Mucosa of stomach (tissue), 1 donor: ENCODE results near the gene TMEM132E.

Experiments
- H3K27me3 ChIP-seq: one replicate; pipeline ENCODE4 v1.7.0; 2013; ENCODE audit warnings: mild to moderate bottlenecking, low read length; ENCODE audit not compliant: control insufficient read depth, insufficient read depth
- H3K36me3 ChIP-seq: one replicate; pipeline ENCODE4 v1.7.0; 2013; ENCODE audit warnings: low read length; ENCODE audit not compliant: control insufficient read depth, insufficient read depth
- H3K4me1 ChIP-seq: one replicate; pipeline ENCODE4 v1.7.0; 2013; ENCODE audit warnings: mild to moderate bottlenecking, low read length; ENCODE audit not compliant: control insufficient read depth, insufficient read depth
- H3K4me3 ChIP-seq: one replicate; pipeline ENCODE4 v1.7.0; 2013; ENCODE audit warnings: low read length
- H3K9ac ChIP-seq: one replicate; pipeline ENCODE4 v1.7.0; 2013; ENCODE audit warnings: mild to moderate bottlenecking, low read length, moderate library complexity
- H3K9me3 ChIP-seq: one replicate; pipeline ENCODE4 v1.7.0; 2013; ENCODE audit warnings: mild to moderate bottlenecking, low read length, moderate library complexity; ENCODE audit not compliant: control insufficient read depth
- donor health status: Pancreatic carcinoma.

The TMEM132E gene

GRCh38 chr17:34588266-34588665 is 8.9 kb downstream of the TMEM132E start:
- H3K9me3 ChIP-seq, result no peaks in the 10 kb centered on the region
- peaks cover 33% of the 10 kb centered on the region for H3K27me3 ChIP-seq
- H3K9ac ChIP-seq, result no peak overlapping the region
- H3K36me3 ChIP-seq, result no peaks in the 10 kb centered on the region
- H3K4me1 ChIP-seq, result no peaks in the 10 kb centered on the region
- H3K4me3 ChIP-seq, result no peak overlapping the region

- no peaks in the 10 kb centered on the region for H3K9me3 ChIP-seq
- H3K4me3 ChIP-seq, result no peak overlapping the region
- no peaks in the 10 kb centered on the region for H3K4me1 ChIP-seq
- H3K9ac ChIP-seq, result no peak overlapping the region
- H3K36me3 ChIP-seq, result no peaks in the 10 kb centered on the region
- H3K27me3 ChIP-seq, result peaks cover 23% of the 10 kb centered on the region
Measured at GRCh38 chr17:34589120-34589965, 10.0 kb downstream of the TMEM132E start.

- H3K4me1 ChIP-seq, result no peaks in the 10 kb centered on the region
- H3K9ac ChIP-seq, result no peak overlapping the region
- H3K36me3 ChIP-seq, result no peaks in the 10 kb centered on the region
- no peak overlapping the region for H3K4me3 ChIP-seq
- H3K9me3 ChIP-seq, result no peaks in the 10 kb centered on the region
- H3K27me3 ChIP-seq, result peaks cover 5% of the 10 kb centered on the region
Measured at GRCh38 chr17:34592002-34592401, 12.6 kb downstream of the TMEM132E start.

GRCh38 chr17:34596920-34597319 is 17.5 kb downstream of the TMEM132E start:
- Histone ChIP-seq H3K4me1 (no peaks in the 10 kb centered on the region), H3K36me3 (no peaks in the 10 kb centered on the region), H3K9ac (no peak overlapping the region), H3K9me3 (no peaks in the 10 kb centered on the region), H3K4me3 (no peak overlapping the region), H3K27me3 (peaks cover 4% of the 10 kb centered on the region)

- H3K4me3 ChIP-seq, result no peak overlapping the region
- H3K9ac ChIP-seq, result no peak overlapping the region
- H3K27me3 ChIP-seq, result peaks cover 4% of the 10 kb centered on the region
- no peaks in the 10 kb centered on the region for H3K36me3 ChIP-seq
- H3K4me1 ChIP-seq, result no peaks in the 10 kb centered on the region
- no peaks in the 10 kb centered on the region for H3K9me3 ChIP-seq
Measured at GRCh38 chr17:34598161-34598776, 18.9 kb downstream of the TMEM132E start.

- H3K9ac ChIP-seq, result no peak overlapping the region
- H3K27me3 ChIP-seq, result peaks cover 7% of the 10 kb centered on the region
- H3K4me3 ChIP-seq, result no peak overlapping the region
- no peaks in the 10 kb centered on the region for H3K4me1 ChIP-seq
- H3K36me3 ChIP-seq, result no peaks in the 10 kb centered on the region
- H3K9me3 ChIP-seq, result no peaks in the 10 kb centered on the region
Measured at GRCh38 chr17:34601416-34601815, 22.0 kb downstream of the TMEM132E start.

GRCh38 chr17:34603974-34604373 is 24.6 kb downstream of the TMEM132E start:
- H3K27me3 ChIP-seq, result peaks cover 7% of the 10 kb centered on the region
- no peaks in the 10 kb centered on the region for H3K4me1 ChIP-seq
- no peak overlapping the region for H3K4me3 ChIP-seq
- H3K9me3 ChIP-seq, result no peaks in the 10 kb centered on the region
- no peak overlapping the region for H3K9ac ChIP-seq
- H3K36me3 ChIP-seq, result no peaks in the 10 kb centered on the region

GRCh38 chr17:34606763-34607162 is 27.4 kb downstream of the TMEM132E start:
- H3K36me3 ChIP-seq, result no peaks in the 10 kb centered on the region
- H3K4me3 ChIP-seq, result no peak overlapping the region
- H3K27me3 ChIP-seq, result peaks cover 22% of the 10 kb centered on the region
- H3K4me1 ChIP-seq, result no peaks in the 10 kb centered on the region
- no peak overlapping the region for H3K9ac ChIP-seq
- H3K9me3 ChIP-seq, result no peaks in the 10 kb centered on the region

- peaks cover 28% of the 10 kb centered on the region for H3K27me3 ChIP-seq
- no peak overlapping the region for H3K4me3 ChIP-seq
- H3K9me3 ChIP-seq, result no peaks in the 10 kb centered on the region
- no peaks in the 10 kb centered on the region for H3K36me3 ChIP-seq
- no peaks in the 10 kb centered on the region for H3K4me1 ChIP-seq
- H3K9ac ChIP-seq, result no peak overlapping the region
Measured at GRCh38 chr17:34607917-34608316, 28.5 kb downstream of the TMEM132E start.

GRCh38 chr17:34609210-34609609 is 29.8 kb downstream of the TMEM132E start:
- H3K27me3 ChIP-seq, result peaks cover 28% of the 10 kb centered on the region
- no peaks in the 10 kb centered on the region for H3K4me1 ChIP-seq
- no peaks in the 10 kb centered on the region for H3K36me3 ChIP-seq
- H3K9me3 ChIP-seq, result no peaks in the 10 kb centered on the region
- H3K9ac ChIP-seq, result no peak overlapping the region
- no peak overlapping the region for H3K4me3 ChIP-seq

- Histone ChIP-seq H3K27me3 (peaks cover 25% of the 10 kb centered on the region), H3K4me1 (no peaks in the 10 kb centered on the region), H3K4me3 (no peak overlapping the region), H3K9ac (no peak overlapping the region), H3K9me3 (no peaks in the 10 kb centered on the region), H3K36me3 (no peaks in the 10 kb centered on the region)
Measured at GRCh38 chr17:34610039-34610438, 30.7 kb downstream of the TMEM132E start.

GRCh38 chr17:34610506-34610905 is 31.1 kb downstream of the TMEM132E start:
- H3K9ac ChIP-seq, result no peak overlapping the region
- H3K4me3 ChIP-seq, result no peak overlapping the region
- peaks cover 25% of the 10 kb centered on the region for H3K27me3 ChIP-seq
- no peaks in the 10 kb centered on the region for H3K9me3 ChIP-seq
- H3K36me3 ChIP-seq, result no peaks in the 10 kb centered on the region
- no peaks in the 10 kb centered on the region for H3K4me1 ChIP-seq
